H1 (cell line): ENCODE data around the gene PXDN.

Source experiments
- BACH1 ChIP-seq: IDR thresholded peaks from 2 replicates; pipeline ENCODE4 v1.6.1; 2012; ENCODE audit warnings: low read length, improper control_type of control experiment
- BRCA1 ChIP-seq: IDR thresholded peaks from 2 replicates; pipeline ENCODE4 v1.6.1; 2012; ENCODE audit warnings: low read depth, low read length, improper control_type of control experiment
- CHD1 ChIP-seq: IDR thresholded peaks from 2 replicates; pipeline ENCODE4 v1.6.1; 2012; ENCODE audit warnings: low read depth, low read length, improper control_type of control experiment
- EP300 ChIP-seq, 2 experiments: IDR thresholded peaks; 1 replicate in 1 of 2; 2 replicates in 1 of 2; pipeline ENCODE4 v1.6.1; 2011 to 2012; ENCODE audit warnings: low read depth in 2 of 2, low read length in 2 of 2, mild to moderate bottlenecking in 2 of 2, borderline replicate concordance in 1 of 2, inconsistent platforms in 1 of 2, moderate library complexity in 1 of 2
- EZH2 ChIP-seq: fragments of 200-600 bp; sonication (generic); IDR thresholded peaks from 2 replicates; pipeline ENCODE4 v1.7.1; 2012; ENCODE audit warnings: low read depth, mild to moderate bottlenecking, moderate library complexity, low read length, inconsistent platforms; ENCODE audit not compliant: severe bottlenecking
- GABPA ChIP-seq: IDR thresholded peaks from 2 replicates; pipeline ENCODE4 v1.6.1; 2011; ENCODE audit warnings: mild to moderate bottlenecking, low read length, moderate library complexity, borderline replicate concordance; ENCODE audit not compliant: insufficient read depth
- JUN ChIP-seq: IDR thresholded peaks from 2 replicates; pipeline ENCODE4 v1.6.1; 2011; ENCODE audit warnings: low read depth, mild to moderate bottlenecking, improper control_type of control experiment, low read length
- NRF1 ChIP-seq: IDR thresholded peaks from 2 replicates; pipeline ENCODE4 v1.6.1; 2011; ENCODE audit warnings: mild to moderate bottlenecking, low read depth, low read length, improper control_type of control experiment
- POLR2A ChIP-seq, 2 experiments: IDR thresholded peaks; 1 replicate in 1 of 2; 2 replicates in 1 of 2; pipeline ENCODE4 v1.6.1; 2011; ENCODE audit warnings: low read depth in 2 of 2, low read length in 2 of 2, mild to moderate bottlenecking in 2 of 2; ENCODE audit errors: control extremely low read depth in 1 of 2
- RXRA ChIP-seq: IDR thresholded peaks from 2 replicates; pipeline ENCODE4 v1.6.1; 2011; ENCODE audit warnings: low read depth, mild to moderate bottlenecking, low read length, moderate library complexity; ENCODE audit not compliant: insufficient read depth
- TAF1 ChIP-seq: IDR thresholded peaks from 2 replicates; pipeline ENCODE4 v1.6.1; 2011; ENCODE audit warnings: mild to moderate bottlenecking, low read depth, low read length
- TF ChIP-seq, protein P1 (sequence below): IDR thresholded peaks from 2 replicates; pipeline ENCODE4 v1.6.1; 2012; ENCODE audit warnings: inconsistent platforms
- TF ChIP-seq, protein P2 (sequence below), 3 experiments: IDR thresholded peaks; 1 replicate in 2 of 3; 2 replicates in 1 of 3; pipeline versions ENCODE4 v1.5.1 to v1.6.1; 2011; ENCODE audit warnings: low read length in 3 of 3, mild to moderate bottlenecking in 3 of 3, inconsistent platforms in 2 of 3, low read depth in 1 of 3, moderate library complexity in 1 of 3; ENCODE audit not compliant: insufficient read depth in 1 of 3; ENCODE audit errors: control extremely low read depth in 1 of 3

GRCh38 chr2:1588051-1588977 lies 156.0 kb downstream of the PXDN start:
- TF ChIP-seq EZH2, result no peak
- no peak for TF ChIP-seq RXRA
- TF ChIP-seq JUN, result no peak
- TF ChIP-seq BRCA1, result no peak
- no peak for TF ChIP-seq EP300 (IDR thresholded peaks at IDR 0.05; ENCODE audit: borderline replicate concordance in 1 of 2, low read depth in 2 of 2, low read length in 2 of 2)
- TF ChIP-seq, protein P1, sequence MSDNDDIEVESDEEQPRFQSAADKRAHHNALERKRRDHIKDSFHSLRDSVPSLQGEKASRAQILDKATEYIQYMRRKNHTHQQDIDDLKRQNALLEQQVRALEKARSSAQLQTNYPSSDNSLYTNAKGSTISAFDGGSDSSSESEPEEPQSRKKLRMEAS, result no peak
- TF ChIP-seq, protein P2, sequence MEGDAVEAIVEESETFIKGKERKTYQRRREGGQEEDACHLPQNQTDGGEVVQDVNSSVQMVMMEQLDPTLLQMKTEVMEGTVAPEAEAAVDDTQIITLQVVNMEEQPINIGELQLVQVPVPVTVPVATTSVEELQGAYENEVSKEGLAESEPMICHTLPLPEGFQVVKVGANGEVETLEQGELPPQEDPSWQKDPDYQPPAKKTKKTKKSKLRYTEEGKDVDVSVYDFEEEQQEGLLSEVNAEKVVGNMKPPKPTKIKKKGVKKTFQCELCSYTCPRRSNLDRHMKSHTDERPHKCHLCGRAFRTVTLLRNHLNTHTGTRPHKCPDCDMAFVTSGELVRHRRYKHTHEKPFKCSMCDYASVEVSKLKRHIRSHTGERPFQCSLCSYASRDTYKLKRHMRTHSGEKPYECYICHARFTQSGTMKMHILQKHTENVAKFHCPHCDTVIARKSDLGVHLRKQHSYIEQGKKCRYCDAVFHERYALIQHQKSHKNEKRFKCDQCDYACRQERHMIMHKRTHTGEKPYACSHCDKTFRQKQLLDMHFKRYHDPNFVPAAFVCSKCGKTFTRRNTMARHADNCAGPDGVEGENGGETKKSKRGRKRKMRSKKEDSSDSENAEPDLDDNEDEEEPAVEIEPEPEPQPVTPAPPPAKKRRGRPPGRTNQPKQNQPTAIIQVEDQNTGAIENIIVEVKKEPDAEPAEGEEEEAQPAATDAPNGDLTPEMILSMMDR (IDR thresholded peaks at IDR 0.05; ENCODE audit: control extremely low read depth in 1 of 3, insufficient read depth in 1 of 3, low read depth in 1 of 3, low read length in 3 of 3), result no peak
- no peak for TF ChIP-seq NRF1
- no peak for TF ChIP-seq CHD1
- no peak for TF ChIP-seq GABPA
- TF ChIP-seq POLR2A (IDR thresholded peaks at IDR 0.05; ENCODE audit: control extremely low read depth in 1 of 2, low read depth in 2 of 2, low read length in 2 of 2), result no peak
- no peak for TF ChIP-seq TAF1
- TF ChIP-seq BACH1, result no peak
